NCI-H1694 (cell line): ENCODE data around the gene PNPLA2.

Source experiments
- DNase-seq: peaks from one replicate; lab custom pipeline; 2025; lab: John Stamatoyannopoulos, UW

The PNPLA2 gene

DNA sequence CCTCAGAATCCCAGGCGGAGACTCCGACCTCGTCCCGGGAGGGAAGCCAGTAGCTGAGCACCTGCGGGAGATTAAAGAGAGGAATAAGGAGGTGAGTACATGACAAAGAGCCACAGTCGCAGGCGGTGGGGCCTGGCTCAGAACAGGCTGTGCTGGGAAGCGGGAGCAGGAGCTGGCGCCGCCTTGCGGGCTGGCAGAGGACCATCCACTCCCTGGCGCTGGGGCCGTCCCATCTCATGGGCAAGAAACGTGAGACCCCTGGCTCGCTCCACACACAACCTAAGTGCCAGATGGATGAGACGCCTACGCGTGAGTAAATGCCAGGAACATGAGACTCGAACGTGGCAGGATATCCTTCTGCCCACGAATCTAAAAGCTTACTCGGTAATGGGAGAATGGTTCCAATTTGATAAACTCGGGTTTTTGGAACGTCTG is 35.1 kb upstream of the PNPLA2 start:
- DNase-seq = peak; percentile 90

DNA sequence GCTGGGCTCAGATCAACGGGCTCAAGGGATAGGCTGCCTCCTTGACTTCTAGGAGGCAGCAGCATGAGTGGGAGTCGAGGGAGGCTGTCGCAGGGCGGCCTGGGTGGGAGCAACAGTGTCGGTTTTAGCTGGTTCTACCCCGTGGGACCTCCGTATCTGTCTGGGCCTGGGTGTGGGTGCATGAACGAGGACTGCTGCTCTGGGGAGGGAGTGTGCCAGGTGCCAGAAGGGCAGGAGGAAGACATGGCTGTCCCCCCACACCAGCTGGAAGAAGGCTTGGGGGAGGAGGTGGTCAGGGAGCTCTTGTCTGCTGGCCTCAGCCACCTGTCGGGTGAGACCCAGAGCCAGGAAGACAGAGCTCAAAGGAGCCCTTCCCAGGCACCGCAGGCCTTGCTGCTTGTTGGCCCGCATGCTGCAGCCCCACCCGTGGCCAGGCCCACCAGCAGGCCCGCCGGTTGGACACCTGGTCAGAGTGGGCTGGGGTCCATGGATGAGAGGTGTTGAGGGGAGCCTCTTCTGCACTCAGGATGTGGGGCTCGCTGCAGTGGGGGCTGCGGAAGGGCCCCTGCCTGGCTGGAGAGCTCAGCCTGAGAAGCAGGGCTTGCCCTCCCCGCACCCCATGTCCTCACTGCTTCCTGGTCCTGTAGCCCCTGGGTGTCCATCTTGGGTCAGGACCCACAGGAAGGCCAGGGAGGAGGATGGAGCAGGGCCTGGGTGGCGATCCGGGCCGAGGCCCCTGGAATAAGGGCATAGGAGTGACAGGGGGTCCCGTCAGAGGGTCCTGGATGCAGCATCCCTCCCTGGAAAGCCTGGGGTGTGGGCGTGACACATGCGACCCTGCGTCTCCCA is 32.3 kb upstream of the PNPLA2 start:
- DNase-seq = no peak

DNA sequence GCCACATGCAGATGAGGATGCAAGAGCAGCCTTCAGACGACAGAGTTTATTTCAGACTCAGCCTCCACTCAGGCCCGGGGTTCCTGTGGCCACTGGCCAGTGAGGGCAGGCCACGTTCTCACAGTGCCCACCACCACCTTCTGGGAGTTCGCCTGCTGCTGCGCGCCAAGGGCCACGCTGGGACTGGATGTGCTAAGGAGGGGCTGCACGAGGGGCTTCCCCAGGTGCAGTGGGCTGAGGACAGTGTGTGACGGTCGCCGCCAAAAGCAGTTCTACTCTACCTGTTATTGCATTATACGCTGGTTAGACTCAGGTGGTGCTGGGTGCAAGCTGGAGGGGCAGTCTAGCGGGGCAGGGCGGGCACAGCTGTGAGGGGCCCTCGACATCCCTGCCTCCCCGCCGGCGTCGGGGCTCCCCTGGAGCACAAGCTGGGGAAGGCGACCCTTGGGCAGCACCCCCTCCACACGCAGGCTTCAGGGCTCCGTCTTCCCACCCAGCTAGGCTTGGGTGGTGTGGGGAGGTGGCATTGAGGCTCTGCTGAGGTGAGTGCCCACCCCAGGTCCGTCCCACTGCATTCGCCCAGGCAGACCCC is 31.5 kb upstream of the PNPLA2 start:
- no peak for DNase-seq

- DNase-seq = no peak
These were observed 30.6 kb upstream of the PNPLA2 start for GRCh38 chr11:788009-788640.

GRCh38 chr11:788953-789940 is 29.5 kb upstream of the PNPLA2 start:
- DNase-seq = no peak

- DNase-seq = no peak
These were observed 28.8 kb upstream of the PNPLA2 start, which contains the start of gene CEND1 for GRCh38 chr11:789943-790342. CEND1 (minus strand) TSS chr11:790090; CDS start chr11:788576, 1,514 bp downstream.

- DNase-seq = no peak
These were observed 27.8 kb upstream of the PNPLA2 start for GRCh38 chr11:790721-791564.

GRCh38 chr11:791658-792534 is 26.8 kb upstream of the PNPLA2 start:
- no peak for DNase-seq

DNA sequence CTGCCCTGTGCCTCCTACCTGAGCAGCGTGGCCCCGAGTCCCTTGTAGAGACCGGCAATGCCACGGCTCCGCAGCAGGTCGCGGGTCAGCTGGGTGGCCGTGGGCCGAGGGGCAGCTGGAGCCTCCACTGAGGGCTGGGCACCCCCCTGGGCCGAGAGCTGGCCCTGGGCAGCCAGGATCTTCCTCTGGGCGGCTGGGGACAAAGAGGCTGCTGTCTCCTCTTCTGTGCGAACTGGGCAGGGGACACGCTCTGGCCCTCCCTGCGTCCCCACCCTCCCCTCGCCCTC is 26.2 kb upstream of the PNPLA2 start:
- no peak for DNase-seq

DNA sequence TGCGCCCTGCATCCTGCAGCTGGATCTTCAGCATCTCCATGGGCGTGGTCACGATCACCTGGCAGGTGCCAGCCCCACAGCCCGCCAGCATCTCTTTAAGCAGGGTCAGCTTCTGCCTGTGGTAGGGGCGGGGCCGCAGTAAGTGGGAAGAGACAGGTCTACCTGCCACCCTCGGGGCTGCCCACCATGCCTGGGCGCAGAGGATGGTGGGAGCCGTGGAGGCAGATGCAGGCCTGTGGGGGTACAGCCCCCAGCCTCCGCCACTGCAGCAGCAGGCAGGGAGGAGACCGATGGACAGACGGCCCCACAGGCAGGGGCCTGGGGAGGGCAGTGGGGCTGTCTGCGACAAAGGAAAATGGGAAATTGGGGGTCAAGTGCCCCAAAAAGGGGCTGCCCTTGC is 25.8 kb upstream of the PNPLA2 start:
- no peak for DNase-seq

DNA sequence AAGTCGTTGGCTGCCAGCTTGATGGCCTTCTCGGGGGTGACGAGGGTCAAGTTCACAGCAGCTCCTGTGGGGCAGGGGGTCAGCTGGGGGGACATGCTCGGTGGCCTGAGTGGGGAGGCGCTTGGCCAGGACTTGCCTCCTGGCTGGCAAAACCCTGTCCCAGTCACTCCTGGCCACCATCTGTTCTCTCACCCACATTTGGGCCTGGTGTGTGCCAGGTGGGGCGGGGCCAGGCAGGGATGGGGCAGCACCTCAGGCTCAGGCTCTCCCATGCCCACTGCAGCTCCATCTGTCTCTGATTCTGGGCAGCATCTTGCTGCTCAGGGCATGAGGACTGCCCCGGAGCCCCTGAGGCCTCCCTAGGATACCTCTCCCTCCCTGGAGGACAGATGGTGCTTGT is 25.2 kb upstream of the PNPLA2 start:
- peak; percentile 30 for DNase-seq

DNA sequence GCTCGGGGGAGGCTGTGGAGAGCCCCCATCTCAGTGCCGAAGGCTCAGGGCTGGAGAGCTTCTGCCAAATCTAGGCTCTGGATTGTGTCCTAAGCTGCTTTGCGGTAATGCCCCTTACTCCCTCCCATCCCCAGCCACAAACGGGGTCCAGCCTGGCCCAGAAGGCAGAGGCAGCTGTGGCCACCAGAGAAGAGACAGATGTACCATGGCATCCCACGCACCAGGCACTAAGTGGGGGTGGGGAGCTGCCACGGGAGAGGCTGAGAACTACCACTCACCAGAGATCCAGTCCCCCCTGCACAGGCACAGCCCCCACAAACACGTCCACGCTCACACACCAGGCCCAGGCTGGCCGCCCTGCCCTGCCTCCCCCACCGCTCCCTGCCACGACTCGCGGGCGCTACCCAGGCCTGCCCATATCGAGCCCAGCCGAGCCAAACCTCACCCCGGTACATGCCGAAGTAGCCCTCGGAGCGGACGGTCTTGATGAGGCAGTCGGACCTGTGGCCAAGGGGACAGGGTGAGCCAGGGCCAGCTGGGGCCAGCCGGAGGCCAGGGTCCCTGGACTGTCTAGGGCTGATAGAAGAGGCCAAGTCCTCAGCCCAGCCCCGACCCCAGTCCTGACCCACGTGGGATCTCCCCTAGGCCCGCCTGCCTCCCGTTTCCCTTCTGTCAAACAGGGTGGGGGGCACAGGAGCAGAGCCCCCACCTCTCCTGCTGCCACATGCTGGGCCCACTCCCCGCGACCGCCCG is 24.5 kb upstream of the PNPLA2 start:
- no peak for DNase-seq

- DNase-seq = no peak
These were observed 23.7 kb upstream of the PNPLA2 start for GRCh38 chr11:794766-795633.

DNA sequence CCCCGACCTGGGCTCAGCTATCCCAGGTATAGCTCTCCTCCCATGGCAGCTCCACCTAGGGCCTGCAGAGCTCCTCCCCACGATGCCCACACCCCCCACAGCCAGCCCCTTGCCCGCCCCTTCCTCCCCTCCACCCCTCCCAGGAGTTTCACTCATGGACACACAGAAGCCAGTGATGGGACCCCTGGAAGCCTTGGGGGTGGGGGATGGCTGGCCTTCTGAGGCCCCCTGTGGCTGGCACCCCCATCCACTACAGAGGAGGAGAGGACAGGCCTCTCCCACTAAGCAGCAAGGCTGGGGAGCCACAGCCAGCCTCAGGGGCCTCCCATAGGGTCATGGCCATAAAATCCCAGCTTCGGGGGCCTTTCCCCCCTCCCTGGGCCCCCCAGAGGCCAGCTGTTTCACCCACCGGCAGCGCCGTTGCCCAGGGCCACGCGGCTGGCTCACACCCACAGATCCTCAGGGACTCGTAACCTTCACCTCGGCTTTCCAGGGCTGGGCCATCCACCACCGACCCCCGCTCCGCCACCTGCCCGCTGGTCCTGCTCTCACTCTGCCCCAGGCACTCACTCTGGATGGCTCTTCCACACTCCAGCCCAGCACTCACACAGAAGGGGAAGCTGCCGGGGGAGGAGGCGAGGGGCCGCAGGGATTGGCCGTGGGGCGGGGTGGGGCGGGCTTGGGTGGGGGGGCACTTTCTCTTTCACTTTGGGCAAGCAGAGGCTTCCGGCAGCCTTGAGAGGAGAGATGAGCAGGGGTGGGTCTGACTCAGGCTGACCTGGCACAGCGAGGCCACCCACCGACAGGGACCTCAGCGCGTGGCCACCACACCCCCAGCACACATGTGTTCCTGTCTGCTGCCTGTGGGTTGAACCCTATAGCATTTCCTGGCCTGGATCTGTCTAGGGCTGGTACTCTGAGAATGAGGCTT is 22.8 kb upstream of the PNPLA2 start:
- DNase-seq = no peak

DNA sequence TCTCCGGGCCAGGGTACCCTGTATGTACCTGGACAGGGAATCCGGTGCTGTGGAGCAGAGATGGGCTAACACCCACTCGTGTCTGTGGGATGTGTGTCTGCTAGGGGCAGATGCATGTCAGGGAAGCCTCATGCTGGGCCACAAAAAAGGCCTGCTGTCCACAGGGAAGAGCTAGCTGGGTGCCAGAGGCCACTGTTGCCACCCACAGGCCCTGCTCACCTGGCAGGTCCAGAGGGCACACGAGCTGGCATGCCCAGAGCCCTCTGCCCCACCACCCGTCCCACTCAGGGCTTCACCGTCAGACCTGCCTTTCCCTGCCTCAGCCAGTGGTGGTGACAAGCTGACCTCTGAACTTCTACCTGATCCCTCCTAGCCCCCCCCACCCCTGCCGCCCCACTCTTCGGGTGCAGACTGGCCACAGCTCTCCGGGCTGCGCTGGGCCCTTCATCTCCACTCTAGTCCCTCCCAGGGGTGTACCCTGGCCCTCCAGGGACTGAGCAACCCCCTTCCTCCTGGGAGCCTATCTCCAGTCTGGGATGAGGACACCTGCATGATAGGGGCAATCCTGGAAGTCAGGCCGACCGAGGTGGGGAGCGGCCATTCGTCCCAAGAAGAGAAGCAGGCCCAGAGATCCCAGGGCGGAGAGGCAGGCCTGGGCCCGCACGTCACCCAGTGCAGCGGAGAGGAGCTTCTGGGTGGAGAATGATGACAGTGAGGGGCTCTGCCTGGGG is 22.0 kb upstream of the PNPLA2 start:
- DNase-seq = no peak

DNA sequence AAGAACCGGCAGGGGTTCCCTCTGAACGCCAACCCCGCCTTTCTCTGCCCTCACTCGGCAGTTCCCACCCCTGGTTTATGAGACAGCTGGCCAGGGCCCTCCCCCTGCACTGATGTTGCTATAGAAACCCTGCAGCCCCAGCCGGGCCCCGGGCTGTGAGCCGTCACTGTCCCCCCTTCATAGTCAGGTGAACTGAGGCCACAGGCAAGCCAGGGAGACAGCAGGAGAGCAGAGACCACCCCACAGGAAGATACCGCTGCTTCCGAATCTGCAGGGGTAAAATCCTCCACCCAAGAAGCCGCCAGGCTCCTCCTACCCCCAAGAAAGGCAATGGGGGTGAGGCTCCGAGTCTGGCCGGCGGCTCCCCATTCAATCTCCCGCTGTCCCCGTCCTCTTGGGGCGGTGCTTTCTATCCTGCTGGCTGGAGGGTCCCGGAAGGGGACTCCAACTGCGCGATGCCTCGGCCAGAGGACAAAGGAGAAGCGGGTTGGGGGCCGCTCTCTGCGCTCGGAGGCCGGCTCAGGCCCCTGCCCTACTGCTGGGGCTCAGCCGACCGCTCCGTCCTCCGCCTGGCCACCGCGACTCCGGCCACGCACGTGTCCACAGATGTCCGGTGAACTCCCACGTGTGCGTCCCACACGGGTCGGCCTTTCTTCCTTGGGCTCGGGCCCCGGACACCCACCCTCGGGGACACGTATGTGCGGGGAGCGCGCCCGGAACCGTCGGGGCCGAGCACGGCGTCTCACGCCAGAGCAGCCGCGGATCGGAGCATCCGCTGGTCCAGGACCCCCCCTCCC is 21.2 kb upstream of the PNPLA2 start:
- peak; percentile 90 for DNase-seq
